ENCODE measurements around the gene HEXD.

The HEXD gene

DNA sequence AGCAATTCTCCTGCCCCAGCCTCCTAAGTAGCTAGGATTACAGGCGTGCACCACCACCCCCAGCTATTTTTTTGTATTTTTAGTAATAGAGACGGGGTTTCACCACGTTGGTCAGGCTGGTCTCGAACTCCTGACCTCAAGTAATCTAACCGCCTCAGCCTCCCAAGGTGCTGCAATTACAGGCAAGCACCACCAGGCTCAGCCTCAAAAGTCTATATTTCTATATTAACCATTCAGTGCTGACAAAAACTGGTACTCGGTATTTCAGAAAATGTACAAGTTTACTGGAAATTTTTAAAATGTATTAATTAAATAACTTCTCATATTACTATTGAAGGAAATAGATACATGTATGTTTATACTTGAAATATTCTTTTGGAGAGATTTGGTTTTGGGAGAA is 1.4 kb upstream of the HEXD start:
- no peak for DNase-seq

DNA sequence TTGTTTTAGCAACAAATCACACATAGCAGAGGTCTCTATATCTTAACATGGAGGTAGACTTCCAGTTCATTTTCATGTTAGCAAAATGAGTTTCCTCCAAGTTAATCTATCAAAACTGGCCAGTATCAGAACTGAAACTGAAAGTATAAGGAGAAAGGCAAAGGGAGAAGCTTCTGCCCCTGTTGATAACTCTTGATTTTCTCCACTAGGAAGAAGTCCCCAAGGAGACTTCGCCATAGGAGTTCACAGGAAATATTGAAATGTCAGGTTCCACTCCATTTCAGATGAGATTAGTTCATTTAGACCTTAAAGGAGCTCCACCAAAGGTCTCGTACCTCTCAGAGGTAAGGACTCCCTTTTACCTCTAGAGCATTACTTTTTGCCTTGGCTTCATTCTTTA is 1.4 kb downstream of the HEXD start:
- no peak for DNase-seq

DNA sequence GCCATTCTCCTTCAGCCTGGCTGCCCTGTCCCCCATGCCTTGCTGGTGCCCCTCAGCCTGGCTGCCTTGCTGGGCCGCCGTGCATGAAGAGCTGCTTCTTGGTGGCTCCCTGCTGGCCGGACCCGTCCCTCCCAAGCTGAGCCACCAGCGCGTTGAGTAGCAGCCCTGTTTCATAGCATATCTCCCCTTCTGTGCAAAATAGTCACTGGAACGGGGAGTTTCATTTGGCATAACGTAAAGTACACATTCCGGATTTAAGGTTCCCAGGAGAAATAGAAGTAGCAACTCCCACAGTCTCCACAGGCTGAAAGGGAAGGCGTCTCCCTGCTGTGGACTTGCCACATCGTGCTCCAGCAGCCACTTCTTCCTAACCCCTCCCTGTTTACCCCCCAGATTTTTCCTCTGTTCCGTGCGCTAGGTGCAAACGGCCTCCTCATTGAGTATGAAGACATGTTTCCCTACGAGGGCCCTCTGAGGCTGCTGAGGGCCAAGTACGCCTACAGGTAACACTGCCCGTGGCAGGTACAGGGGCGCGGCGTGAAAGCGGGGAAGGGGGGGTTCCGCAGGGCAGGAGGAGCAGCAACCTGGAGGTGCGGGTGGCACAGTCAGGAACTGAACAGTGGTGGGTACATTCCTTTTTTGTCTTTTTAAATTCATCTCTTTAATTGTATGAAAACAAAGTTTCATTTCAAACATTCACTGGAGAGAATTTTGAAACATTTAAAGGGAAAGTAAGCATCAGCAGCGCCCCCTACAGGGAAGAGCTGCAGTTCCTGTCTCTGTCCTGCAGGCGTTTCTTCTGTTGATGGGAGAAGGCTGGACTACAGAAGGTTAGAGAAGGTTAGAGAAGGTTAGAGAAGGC is 6.1 kb downstream of the HEXD start:
- peak; percentile 77 for DNase-seq

DNA sequence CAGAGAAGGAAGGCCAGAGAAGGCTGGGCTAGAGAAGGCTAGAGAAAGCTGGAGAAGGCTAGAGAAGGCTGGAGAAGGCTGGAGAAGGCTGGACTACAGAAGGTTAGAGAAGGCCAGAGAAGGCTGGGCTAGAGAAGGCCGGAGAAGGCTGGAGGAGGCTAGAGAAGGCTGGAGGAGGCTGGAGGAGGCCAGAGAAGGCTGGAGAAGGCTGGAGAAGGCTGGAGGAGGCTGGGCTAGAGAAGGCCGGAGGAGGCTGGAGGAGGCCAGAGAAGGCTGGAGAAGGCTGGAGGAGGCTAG is 6.7 kb downstream of the HEXD start:
- DNase-seq, result no peak

DNA sequence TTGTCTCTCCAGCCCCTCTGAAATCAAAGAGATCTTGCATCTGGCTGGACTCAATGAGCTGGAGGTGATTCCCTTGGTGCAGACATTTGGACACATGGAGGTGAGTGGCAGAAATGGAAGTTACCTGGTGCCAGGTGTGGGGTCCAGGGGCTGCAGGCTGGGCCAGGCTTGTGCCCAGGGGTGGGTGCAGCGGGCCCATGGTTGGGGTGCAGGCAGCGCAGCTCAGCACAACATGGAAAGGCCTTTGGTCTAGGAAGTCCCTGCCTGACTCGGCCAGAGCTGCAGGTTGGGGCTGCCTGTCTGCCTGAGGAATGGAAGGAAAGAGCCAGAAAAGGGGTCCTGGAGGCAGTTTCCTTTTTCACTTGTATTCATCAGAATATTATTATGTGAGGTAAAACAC is 10.4 kb downstream of the HEXD start:
- no peak for DNase-seq

DNA sequence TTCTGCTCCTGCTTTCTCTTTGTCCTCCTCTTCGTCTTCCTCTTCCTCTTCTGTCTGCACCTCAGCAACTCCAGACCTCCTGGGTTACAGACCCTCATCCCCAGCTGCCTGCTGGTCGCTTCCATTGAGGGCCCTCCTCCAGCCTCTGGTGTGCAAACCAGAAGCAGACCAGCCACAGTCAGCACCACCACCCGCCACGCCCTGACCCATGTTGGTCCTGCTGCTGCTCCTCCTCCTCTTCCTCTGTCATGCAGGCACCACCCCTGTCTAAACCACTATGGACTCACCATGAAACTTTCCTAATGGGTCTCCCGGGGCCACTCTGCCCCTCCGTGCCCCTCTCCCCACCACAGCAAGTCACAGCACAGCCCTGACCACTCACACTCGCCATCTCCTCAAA is 11.7 kb downstream of the HEXD start:
- no peak for DNase-seq

DNA sequence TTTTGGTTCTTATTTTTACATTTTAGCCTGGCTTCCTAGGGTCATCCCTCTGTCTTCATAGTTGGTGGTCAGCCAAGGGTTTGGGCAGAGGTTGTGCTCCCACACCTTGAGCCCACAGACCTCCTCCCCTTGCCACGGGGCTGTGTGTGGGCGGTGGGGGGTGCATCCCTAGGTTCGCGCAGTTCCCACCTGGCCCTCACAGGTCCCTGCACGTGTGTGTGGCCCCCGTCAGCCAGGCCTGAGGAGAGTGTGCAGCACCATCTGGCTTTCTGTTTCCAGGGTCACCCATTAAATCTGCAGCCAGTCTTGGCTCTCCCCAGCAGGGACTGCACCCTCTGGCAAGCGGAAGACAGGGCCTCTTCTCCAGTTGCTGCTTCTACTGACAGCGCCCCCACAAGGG is 13.9 kb downstream of the HEXD start:
- DNase-seq, result no peak

DNA sequence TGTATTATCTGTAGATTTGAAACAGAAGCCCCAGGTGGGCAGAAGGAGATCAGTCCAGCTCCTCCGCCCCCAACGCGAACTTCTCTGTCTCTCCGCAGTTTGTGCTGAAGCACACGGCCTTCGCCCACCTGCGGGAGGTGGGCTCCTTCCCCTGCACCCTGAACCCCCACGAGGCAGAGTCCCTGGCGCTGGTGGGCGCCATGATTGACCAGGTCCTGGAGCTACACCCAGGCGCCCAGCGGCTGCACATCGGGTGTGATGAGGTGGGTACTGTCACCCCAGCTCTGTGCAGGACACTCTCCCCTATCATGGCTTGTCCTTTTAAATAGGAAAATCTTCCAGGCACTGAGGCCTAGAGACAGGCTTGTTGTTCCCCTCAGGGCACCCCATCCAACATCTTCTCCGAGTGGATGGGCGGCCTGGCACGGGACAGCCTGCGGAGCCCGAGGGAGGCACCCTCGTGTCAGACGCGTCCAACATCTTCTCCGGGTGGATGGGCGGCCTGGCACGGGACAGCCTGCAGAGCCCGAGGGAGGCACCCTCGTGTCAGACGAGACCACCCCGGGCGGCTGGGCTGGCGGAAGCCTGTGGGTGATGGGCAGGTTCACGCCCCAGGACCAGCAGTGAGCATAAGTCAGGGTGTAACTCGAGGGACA is 15.5 kb downstream of the HEXD start:
- no peak for DNase-seq

DNA sequence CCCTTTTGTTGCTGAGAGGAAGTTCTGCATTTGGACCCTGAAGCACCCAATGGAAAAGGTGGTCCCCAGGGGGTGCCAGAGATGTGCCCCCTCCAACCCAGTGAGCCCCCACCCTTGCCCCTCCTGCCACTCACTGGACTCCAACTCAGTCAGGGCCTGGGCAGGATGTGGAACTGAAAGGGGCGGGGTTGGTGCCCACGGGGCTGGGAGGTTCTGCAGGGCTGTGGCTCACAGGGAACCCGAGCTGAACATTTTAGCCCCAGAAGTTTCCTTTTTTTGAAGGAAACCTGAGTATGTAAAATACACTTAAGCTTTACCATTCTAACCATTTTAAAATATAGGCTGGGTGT is 16.0 kb downstream of the HEXD start:
- no peak for DNase-seq

DNA sequence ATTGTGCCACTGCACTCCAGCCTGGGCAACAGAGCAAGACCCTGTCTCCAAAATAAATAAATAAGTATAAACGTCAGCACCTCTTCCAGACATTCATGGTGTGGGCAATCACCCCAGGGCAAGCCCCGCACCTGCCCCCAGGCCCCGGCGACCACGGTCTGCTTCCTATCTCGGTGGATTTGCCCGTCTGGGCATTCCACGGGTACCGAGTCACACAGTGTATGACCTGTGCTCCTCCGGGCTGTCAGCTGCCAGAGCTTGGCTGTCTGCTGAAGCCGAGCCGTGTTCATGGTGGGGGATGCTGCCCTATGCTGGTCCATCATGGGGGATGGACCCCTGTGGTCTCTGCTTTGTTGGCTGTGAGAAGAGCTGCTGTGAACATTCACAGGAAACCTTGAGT is 17.0 kb downstream of the HEXD start:
- no peak for DNase-seq

DNA sequence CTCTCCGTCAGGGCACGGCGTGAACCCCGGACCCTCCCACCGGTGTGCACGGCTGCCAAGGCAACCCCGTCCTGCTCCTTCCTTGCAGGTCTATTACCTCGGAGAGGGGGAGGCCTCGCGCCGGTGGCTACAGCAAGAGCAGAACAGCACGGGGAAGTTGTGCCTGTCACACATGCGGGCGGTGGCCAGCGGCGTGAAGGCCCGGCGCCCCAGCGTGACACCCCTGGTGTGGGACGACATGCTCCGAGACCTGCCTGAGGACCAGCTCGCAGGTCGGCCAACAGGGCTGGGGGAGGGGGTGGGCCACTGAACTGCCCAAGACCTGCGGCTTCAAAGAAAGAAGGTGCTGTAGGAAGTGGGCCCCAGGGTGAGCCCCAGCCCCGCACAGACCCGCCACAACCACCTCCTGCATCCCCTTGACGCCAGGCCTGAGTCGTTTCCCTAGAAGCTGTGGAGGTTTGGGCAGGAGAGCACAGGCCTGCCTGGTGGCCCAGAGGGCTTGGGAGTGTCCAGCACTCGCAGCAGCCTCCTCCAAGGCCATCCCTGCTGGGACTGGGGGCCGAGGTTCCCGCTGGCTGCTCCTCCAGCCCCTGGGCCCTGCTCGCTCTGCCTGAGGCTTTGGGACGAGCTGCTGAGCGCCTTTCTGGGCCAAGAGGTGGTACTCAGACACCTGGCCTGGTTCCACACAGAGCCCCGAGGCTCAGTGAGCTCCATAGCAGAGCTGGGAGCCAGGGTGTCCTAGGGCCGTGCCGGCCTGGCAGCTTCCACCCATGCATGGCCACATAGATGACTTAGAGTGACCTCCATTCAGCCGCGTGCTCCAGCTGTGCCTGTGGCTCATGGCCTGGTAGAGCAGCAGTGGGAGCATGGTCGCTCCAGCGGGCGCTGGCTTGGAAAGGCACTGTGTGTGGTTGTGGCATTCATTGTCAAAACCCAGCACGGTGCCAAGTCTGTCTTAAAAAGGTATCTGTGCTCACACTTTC is 17.7 kb downstream of the HEXD start:
- DNase-seq, result no peak

DNA sequence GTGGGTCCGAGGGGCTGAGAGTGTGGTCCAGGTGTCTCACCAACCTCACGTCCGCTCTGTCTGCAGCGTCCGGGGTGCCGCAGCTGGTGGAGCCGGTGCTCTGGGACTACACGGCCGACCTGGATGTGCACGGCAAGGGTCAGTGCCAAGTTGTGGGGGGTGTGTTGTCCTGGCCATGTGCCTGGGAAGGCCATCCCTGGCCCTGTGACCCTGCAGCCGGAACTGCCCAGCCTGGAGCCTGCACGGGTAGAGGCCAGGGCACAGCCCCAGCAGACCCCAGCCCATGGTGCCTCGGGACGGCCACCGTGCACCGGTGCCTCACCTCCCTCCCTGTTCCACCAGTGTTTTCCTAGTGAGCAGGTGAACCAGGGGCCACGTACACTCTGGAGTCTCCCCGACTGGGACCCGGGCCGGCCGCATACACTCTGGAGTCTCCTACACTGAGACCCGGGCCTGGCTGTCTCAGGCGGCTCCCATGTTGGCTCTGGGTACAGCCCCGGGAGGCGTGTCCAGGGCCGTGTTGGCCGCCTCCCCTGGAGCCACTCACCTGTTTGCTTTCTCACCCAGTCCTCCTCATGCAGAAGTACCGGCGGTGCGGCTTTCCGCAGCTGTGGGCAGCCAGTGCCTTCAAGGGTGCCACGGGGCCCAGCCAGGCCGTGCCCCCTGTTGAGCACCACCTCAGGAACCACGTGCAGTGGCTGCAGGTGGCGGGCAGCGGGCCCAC is 18.6 kb downstream of the HEXD start:
- DNase-seq, result no peak

DNA sequence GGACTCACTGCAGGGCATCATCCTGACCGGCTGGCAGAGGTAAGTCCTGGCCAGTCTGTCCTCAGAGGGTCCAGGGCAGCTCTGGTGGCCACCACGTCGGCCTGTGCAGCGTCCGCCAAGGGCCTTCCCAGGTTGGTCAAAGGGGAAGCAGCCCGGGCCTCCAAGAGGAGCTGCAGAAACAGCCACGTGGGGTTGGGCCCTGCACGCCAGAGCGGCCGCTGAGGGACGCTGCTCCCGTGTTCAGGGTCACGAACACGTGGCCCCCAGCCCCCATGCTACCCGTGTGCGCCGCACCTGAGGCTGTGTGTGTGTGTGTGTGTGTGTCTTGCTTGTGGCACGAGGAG is 19.1 kb downstream of the HEXD start:
- no peak for DNase-seq

DNA sequence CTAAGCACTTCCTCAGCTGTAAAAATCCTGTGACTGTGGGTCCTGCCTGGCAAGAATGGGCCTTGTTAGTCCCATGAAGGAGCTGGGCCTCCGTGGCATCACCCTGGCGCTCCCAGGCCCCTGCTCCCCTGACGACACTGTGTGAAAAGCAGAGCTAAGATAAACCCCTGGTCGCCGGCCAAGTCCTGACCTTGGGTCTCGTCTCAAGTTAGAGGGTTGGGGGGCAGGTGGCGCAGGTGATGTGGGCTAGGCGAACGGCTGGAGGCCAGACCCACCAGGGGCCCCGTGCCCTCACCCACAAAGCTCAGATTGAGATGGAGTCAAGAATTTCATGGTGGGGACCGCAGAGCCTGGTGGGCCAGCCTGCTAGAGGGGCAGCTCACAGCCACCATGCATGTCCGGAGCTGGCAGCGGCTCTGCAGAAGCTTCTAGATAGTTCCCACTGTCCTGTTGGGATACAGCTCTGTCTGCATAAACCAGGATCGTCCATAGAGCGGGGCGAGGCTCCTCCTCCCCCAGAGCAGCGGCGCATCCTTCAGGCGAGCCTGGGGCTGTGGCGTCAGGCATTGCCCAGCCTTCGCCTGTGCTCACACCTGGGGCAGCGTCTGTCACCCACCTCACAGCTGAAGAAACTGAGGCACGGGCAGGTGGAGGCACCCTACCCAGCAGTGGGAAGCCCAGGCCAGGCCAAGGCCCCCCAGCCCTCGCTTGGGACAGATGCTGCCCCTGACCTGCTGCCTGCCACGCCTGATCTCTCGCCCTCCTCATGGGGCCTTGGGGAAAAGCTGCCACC is 20.4 kb downstream of the HEXD start:
- no peak for DNase-seq

DNA sequence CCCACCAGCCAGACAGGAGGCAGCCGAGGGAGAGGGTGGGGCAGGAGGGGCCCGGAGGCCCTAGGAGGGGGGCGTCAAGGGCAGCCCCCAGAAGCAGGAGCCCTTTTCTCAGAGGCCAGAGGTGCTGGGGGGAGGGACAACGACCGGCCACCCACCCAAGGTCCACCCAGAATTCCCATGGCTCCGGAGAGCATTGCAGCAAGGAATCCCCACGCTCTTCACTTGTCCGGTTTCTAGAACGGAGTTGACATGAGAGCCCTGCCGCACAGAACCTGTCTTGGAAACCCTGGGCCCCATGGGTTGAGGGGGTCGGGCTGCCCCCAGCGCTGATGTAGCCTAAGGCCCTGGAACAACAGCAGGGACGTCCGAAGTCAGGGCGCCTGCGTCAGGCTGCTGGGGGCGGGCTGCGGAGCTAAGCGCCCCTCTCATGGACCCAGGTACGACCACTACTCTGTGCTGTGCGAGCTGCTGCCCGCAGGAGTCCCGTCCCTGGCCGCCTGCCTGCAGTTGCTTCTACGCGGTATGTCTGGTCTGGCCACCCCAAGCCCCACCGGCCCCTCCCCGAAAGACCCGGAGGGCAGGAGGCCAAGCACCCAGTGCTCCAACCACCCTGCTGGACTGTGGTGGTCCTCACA is 21.2 kb downstream of the HEXD start:
- no peak for DNase-seq

DNA sequence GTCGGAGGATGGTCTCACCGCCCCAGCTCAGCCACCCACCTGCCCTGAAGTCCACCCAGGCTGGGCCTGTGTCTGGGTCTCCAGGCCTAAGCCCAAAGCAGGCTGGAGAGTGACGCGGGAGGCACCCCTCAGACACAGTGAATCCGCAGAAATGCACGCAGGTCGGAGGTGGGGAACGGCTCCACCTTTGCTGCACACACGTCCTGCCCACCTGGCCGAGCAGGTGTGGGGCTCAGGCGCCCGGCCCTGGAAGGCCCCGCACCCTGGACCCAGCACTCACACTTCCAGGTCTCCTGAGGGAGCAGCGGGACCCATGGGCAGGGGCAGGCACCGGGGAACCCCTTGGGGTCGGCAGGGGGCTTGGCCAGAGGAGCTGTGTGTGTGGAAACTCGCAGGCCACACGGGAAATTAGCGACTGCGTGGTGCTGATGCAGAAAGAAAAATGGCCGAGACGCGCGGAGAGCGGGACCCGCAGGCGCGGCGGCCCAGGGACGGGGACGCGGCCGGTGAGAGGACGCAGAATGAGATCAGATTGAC is 21.8 kb downstream of the HEXD start:
- no peak for DNase-seq

DNA sequence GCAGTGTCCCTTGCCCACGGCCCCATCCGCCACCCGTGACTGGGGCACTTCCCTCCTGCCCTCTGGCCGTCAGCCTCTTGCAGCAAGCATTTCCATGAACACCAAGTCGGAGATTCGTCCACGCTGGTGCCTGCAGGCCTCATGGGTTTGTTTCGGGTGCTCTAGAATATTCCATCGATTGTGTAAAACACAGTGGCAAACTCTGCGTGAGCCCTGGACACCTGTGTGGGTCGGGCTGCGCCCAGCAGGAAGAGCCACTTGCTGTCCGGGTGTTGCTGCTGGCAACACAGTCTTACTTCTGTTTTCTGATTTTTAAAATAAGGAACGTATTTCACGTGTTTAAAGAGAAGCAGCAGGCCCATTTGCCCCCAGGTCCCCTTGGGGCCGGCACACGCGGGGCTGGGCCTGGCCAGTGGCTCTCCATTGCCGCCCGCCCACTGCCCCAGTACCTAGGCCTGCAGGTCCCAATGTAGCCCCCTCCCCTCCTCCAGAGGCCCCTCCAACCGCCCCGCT is 22.4 kb downstream of the HEXD start:
- no peak for DNase-seq

DNA sequence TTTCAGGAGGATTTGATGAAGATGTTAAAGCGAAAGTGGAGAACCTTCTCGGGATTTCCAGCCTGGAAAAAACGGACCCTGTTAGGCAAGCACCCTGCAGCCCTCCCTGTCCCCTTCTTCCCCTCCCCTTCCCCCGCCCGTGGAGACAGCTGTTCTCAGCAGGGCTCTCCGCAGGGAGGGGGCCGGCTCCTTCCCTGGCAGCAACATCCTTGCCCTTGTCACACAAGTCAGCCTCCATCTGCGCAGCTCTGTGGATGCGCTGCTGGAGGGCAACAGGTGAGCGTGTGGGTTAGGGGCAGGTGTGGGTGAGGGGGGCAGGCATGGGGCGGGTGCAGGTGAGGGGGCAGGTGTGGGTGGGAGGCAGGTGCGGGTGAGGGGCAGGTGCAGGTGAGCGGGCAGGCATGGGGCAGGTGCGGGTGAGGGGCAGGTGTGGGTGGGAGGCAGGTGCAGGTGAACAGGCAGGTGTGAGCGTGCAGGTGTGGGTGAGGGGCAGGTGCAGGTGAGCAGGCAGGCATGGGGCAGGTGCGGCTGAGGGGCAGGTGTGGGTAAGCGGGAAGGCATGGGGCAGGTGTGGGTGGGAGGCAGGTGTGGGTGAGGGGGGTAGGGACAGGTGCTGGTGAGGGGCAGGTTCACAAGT is 23.0 kb downstream of the HEXD start:
- DNase-seq, result no peak

DNA sequence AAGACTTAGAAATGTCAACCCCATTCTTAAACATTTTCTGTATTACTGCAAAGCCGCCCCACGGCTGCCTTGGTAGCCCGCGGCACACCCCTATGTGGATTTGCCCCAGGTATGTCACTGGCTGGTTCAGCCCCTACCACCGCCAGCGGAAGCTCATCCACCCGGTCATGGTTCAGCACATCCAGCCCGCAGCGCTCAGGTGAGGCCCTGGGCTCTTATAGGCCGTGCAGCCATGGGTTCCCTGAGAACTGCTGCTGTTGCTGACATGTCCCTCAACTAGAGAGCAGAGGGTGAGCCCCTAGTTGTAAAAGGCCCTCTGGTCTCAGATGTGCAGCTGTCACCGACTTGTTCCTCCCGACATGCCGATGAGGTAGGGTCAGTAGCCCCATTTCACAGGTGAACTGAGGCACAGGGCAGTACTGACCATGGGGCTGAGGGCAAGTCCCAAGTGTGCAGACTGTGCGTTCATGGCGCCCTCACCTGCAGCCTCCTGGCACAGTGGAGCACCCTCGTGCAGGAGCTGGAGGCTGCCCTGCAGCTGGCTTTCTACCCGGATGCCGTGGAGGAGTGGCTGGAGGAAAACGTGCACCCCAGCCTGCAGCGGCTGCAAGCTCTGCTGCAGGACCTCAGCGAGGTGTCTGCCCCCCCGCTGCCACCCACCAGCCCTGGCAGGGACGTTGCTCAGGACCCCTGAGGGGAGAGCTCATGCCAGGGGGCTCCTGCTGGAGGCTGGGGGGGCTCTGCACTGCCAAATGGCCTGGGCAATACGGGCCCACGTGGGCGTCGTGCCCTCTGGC is 23.7 kb downstream of the HEXD start:
- no peak for DNase-seq
